CD4-positive, alpha-beta T cell (primary cell): ENCODE results near the gene SDE2. TPM values are rescaled to one million over a fixed set of nuclear protein-coding genes. Genes with fewer than 3 reads are reported as not detected.

Experiments
- ATAC-seq: fragments of 200-7000 bp; cut with Tn5 transposase; one replicate; pipeline ENCODE4 v1.10.0; 2022; ENCODE audit warnings: mild to moderate bottlenecking; ENCODE audit not compliant: poor library complexity
- CTCF ChIA-PET: fragments of 350-600 bp; sonication (Branson Sonifier 250); formaldehyde crosslinking; loops from one replicate; lab custom pipeline; 2021; ENCODE audit warnings: antibody characterized with exemption, inconsistent platforms; lab: Charles Lee
- POLR2A ChIA-PET: fragments of 350-600 bp; sonication (Branson Sonifier 250); formaldehyde crosslinking; loops from one replicate; lab custom pipeline; 2021; ENCODE audit warnings: antibody characterized with exemption, inconsistent platforms; lab: Charles Lee
- DNase-seq, 14 experiments: peaks; one replicate each; pipeline ENCODE4 v3.0.0-alpha.2; 2013 to 2020; ENCODE audit warnings: mixed read lengths in 2 of 14
- H3K27ac ChIP-seq, 2 donors: one replicate each; pipeline versions ENCODE4 v1.5.1 to v1.7.0; 2013; ENCODE audit warnings: low read length in 2 of 2, low read depth in 1 of 2, mild to moderate bottlenecking in 1 of 2
- H3K27me3 ChIP-seq, 2 experiments: 1 replicate in 1 of 2; 2 replicates in 1 of 2; pipeline versions ENCODE4 v1.6.1 to v1.7.0; 2013; ENCODE audit warnings: low read length in 2 of 2, control low read depth in 1 of 2, mild to moderate bottlenecking in 1 of 2, moderate library complexity in 1 of 2; ENCODE audit not compliant: insufficient read depth in 2 of 2, control insufficient read depth in 1 of 2
- H3K36me3 ChIP-seq: one replicate; pipeline ENCODE4 v1.6.1; 2013; ENCODE audit warnings: low read length, control low read depth; ENCODE audit not compliant: insufficient read depth
- H3K4me1 ChIP-seq: one replicate; pipeline ENCODE4 v1.6.1; 2013; ENCODE audit warnings: low read length, control low read depth; ENCODE audit not compliant: insufficient read depth
- H3K4me3 ChIP-seq: one replicate; pipeline ENCODE4 v1.5.1; 2013; ENCODE audit warnings: mild to moderate bottlenecking, low read length, moderate library complexity
- H3K9me3 ChIP-seq, 2 experiments: 1 replicate in 1 of 2; 2 replicates in 1 of 2; pipeline versions ENCODE4 v1.6.1 to v1.7.0; 2013; ENCODE audit warnings: low read length in 2 of 2, mild to moderate bottlenecking in 2 of 2, control low read depth in 1 of 2, moderate library complexity in 1 of 2; ENCODE audit not compliant: control insufficient read depth in 1 of 2, insufficient read depth in 1 of 2
- H3K27ac Mint-ChIP-seq: one replicate; pipeline ENCODE4 v1.8.0; 2020; ENCODE audit warnings: mixed read lengths
- H3K27me3 Mint-ChIP-seq: one replicate; pipeline ENCODE4 v1.8.0; 2021; ENCODE audit warnings: mixed read lengths
- H3K36me3 Mint-ChIP-seq: one replicate; pipeline ENCODE4 v1.8.0; 2021; ENCODE audit warnings: low read depth, mixed read lengths
- H3K4me1 Mint-ChIP-seq: one replicate; pipeline ENCODE4 v1.8.0; 2021; ENCODE audit warnings: low read depth, mixed read lengths
- H3K4me3 Mint-ChIP-seq: one replicate; pipeline ENCODE4 v1.8.0; 2020; ENCODE audit warnings: mild to moderate bottlenecking, mixed read lengths
- H3K9me3 Mint-ChIP-seq: one replicate; pipeline ENCODE4 v1.8.0; 2020; ENCODE audit warnings: mixed read lengths
- intact Hi-C, 2 experiments: fragments of 100-400 bp; cut with DNase I in 1 of 2; cut with micrococcal nuclease in 1 of 2; formaldehyde crosslinking; loops; one replicate each; pipeline versions ENCODE4 v1.15.1 to v1.9.0; 2023 to 2025; cut with DNase I, micrococcal nuclease
- total RNA-seq, 174 experiments: library from RNA in 2 of 174; stranded (reverse) in 2 of 174; gene quantifications; one replicate each; pipeline ENCODE4 v1.2.3 and lab custom pipeline; 2021 to 2026
- TF ChIP-seq, protein P1 (sequence below): fragments of 200-600 bp; IDR thresholded peaks from one replicate; pipeline ENCODE4 v1.8.0; 2022; ENCODE audit warnings: antibody characterized with exemption, mild to moderate bottlenecking

SDE2 gene
- total RNA-seq, 2 experiments from 2014 or later = 48.2 to 49.3 TPM

DNA sequence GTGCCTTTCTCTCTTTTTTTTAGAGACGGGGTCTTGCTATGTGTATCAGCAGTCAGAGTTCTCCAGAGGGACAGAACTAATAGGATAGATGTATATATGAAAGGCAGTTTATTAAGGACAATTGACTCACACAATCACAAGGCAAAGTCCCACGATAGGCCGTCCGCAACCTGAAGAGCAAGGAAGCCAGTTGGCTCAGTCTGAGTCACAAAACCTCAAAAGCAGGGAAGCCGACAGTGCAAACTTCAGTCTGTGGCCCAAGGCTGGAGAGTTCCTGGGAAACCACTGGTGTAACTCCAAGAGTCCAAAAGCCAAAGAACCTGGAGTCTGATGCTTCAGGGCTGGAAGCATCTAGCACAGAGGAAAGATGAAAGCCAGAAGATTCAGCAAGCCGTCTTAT lies 47.1 kb upstream of the SDE2 start:
- intact Hi-C loops = no loop called here
- H3K4me1 Mint-ChIP-seq = no peaks in the 10 kb centered on the region
- H3K4me1 ChIP-seq = peaks cover 5% of the 10 kb centered on the region
- peaks cover 6% of the 10 kb centered on the region for H3K36me3 ChIP-seq
- ATAC-seq (no peak), DNase-seq (peak in 1 of 14 experiments; percentile 30)
- TF ChIP-seq, protein P1, sequence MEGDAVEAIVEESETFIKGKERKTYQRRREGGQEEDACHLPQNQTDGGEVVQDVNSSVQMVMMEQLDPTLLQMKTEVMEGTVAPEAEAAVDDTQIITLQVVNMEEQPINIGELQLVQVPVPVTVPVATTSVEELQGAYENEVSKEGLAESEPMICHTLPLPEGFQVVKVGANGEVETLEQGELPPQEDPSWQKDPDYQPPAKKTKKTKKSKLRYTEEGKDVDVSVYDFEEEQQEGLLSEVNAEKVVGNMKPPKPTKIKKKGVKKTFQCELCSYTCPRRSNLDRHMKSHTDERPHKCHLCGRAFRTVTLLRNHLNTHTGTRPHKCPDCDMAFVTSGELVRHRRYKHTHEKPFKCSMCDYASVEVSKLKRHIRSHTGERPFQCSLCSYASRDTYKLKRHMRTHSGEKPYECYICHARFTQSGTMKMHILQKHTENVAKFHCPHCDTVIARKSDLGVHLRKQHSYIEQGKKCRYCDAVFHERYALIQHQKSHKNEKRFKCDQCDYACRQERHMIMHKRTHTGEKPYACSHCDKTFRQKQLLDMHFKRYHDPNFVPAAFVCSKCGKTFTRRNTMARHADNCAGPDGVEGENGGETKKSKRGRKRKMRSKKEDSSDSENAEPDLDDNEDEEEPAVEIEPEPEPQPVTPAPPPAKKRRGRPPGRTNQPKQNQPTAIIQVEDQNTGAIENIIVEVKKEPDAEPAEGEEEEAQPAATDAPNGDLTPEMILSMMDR = no peak
- no peaks in the 10 kb centered on the region for H3K36me3 Mint-ChIP-seq
- no peak overlapping the region for H3K27ac Mint-ChIP-seq
- no peaks in the 10 kb centered on the region for H3K27me3 Mint-ChIP-seq
- H3K9me3 ChIP-seq = no peaks in the 10 kb centered on the region
- no peak overlapping the region for H3K4me3 ChIP-seq
- POLR2A ChIA-PET = no interaction called here
- no peak overlapping the region for H3K27ac ChIP-seq
- no peaks in the 10 kb centered on the region for H3K9me3 Mint-ChIP-seq
- no peaks in the 10 kb centered on the region for H3K27me3 ChIP-seq
- CTCF ChIA-PET = no interaction called here
- H3K4me3 Mint-ChIP-seq = no peak overlapping the region

DNA sequence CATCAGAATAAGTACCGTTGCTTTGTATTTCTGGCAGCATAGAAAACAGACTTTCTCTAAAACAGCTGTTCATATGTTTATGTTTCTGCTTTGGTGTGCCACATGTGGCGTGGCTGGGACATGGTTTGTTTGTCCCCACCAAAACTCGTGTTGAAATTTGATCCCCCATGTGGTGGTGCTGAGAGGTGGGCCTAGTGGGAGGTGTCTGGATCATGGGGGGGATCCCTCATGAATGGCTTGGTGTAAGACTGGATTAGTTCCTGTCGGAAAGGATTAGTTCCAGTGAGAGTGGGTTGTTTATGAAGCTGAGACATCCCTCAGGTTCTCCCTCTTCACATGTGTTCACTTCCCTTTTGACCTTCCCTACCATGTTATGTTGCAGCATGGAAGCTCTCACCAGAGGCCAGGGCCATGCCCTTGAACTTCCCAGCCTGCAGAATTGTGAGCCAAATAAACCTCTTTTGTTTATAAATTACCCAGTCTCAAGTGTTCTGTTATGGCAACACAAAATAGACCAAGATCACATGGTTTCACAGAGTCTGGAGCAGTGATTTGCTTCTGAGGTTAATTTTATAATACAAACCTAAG lies 45.5 kb upstream of the SDE2 start:
- H3K4me3 ChIP-seq = no peak overlapping the region
- no peaks in the 10 kb centered on the region for H3K27me3 ChIP-seq
- POLR2A ChIA-PET = no interaction called here
- CTCF ChIA-PET = no interaction called here
- no peaks in the 10 kb centered on the region for H3K4me1 Mint-ChIP-seq
- peaks cover 5% of the 10 kb centered on the region for H3K4me1 ChIP-seq
- ATAC-seq (no peak), DNase-seq (no peak)
- H3K9me3 ChIP-seq = no peaks in the 10 kb centered on the region
- no peaks in the 10 kb centered on the region for H3K27me3 Mint-ChIP-seq
- TF ChIP-seq, protein P1 = no peak
- no peak overlapping the region for H3K27ac Mint-ChIP-seq
- no peak overlapping the region for H3K4me3 Mint-ChIP-seq
- no peaks in the 10 kb centered on the region for H3K36me3 Mint-ChIP-seq
- no peak overlapping the region for H3K27ac ChIP-seq
- no peaks in the 10 kb centered on the region for H3K9me3 Mint-ChIP-seq
- peaks cover 6% of the 10 kb centered on the region for H3K36me3 ChIP-seq
- intact Hi-C loops = no loop called here

GRCh38 chr1:226041419-226041818 lies 42.3 kb upstream of the SDE2 start:
- Mint-ChIP-seq H3K27ac (no peak overlapping the region), H3K27me3 (no peaks in the 10 kb centered on the region), H3K4me3 (no peak overlapping the region), H3K36me3 (no peaks in the 10 kb centered on the region), H3K4me1 (no peaks in the 10 kb centered on the region), H3K9me3 (no peaks in the 10 kb centered on the region)
- intact Hi-C loops = no loop called here
- ATAC-seq = no peak
- peaks cover 5% of the 10 kb centered on the region for H3K4me1 ChIP-seq
- H3K9me3 ChIP-seq = no peaks in the 10 kb centered on the region
- ChIA-PET CTCF (no interaction called here), POLR2A (interaction anchor here (1.1 to 1.4 kb wide), 2 partner anchors 21 to 42 kb away, joined by 4 to 7 read pairs; partner anchors contain the start of genes H3-3A and SDE2)
- TF ChIP-seq, protein P1 = no peak
- H3K27me3 ChIP-seq = no peaks in the 10 kb centered on the region
- no peak for DNase-seq
- H3K4me3 ChIP-seq = no peak overlapping the region
- no peak overlapping the region for H3K27ac ChIP-seq
- H3K36me3 ChIP-seq = no peaks in the 10 kb centered on the region
